HEK293T (cell line): ENCODE measurements around the gene DCAF5.

Source experiments
- ELF4 ChIP-seq: fragments of 450-650 bp; IDR thresholded peaks from 2 replicates; pipeline ENCODE4 v1.6.1; 2017; ENCODE audit warnings: antibody characterized with exemption
- FOXM1 ChIP-seq: fragments of 450-650 bp; IDR thresholded peaks from 2 replicates; pipeline ENCODE4 v1.6.1; 2017; ENCODE audit warnings: mild to moderate bottlenecking, borderline replicate concordance
- HDGF ChIP-seq: fragments of 450-650 bp; IDR thresholded peaks from 2 replicates; pipeline ENCODE4 v1.6.1; 2017; ENCODE audit warnings: antibody characterized with exemption, borderline replicate concordance
- SP1 ChIP-seq: fragments of 450-650 bp; IDR thresholded peaks from 2 replicates; pipeline ENCODE4 v1.6.1; 2017
- SUZ12 ChIP-seq: fragments of 450-650 bp; IDR thresholded peaks from 2 replicates; pipeline ENCODE4 v1.6.1; 2016; ENCODE audit warnings: mild to moderate bottlenecking
- ZNF384 ChIP-seq: fragments of 450-650 bp; IDR thresholded peaks from 2 replicates; pipeline ENCODE4 v1.6.1; 2016
- TF ChIP-seq, protein P1 (sequence below): fragments of 450-650 bp; IDR thresholded peaks from 2 replicates; pipeline ENCODE4 v1.6.1; 2016

DNA sequence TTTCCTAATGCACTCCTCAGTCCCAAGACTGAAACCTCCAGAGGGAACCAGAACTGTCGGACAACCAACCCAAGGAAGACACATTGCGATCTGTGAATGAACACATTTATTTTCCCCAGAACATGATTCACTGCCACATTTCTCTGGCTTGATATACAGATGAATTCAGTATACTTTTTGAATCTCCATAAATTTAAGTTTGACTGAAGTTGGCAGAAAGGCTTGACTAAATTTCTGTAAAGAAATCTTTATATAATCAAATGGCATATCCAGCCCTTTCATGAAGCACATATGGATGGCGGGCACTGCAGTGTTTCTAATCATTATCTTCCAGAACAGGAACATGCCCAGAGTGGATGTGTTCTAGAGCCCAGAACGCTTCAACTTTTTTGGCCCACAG, 56.7 kb downstream of the DCAF5 start:
- no peak for TF ChIP-seq ELF4
- TF ChIP-seq, protein P1, sequence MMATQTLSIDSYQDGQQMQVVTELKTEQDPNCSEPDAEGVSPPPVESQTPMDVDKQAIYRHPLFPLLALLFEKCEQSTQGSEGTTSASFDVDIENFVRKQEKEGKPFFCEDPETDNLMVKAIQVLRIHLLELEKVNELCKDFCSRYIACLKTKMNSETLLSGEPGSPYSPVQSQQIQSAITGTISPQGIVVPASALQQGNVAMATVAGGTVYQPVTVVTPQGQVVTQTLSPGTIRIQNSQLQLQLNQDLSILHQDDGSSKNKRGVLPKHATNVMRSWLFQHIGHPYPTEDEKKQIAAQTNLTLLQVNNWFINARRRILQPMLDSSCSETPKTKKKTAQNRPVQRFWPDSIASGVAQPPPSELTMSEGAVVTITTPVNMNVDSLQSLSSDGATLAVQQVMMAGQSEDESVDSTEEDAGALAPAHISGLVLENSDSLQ = no peak
- no peak for TF ChIP-seq HDGF
- no peak for TF ChIP-seq SP1
- no peak for TF ChIP-seq SUZ12
- TF ChIP-seq FOXM1 = no peak
- TF ChIP-seq ZNF384 = no peak
